GDM1 (cell line): ENCODE results near the gene PREX1.

Experiments
- DNase-seq: peaks from one replicate; lab custom pipeline; 2025; lab: John Stamatoyannopoulos, UW

Gene PREX1

GRCh38 chr20:48577557-48577956, 250.2 kb downstream of the PREX1 start:
- DNase-seq = no peak

- no peak for DNase-seq
These were observed 253.4 kb downstream of the PREX1 start for GRCh38 chr20:48574383-48574782.
